Neural cell (in vitro differentiated cells): Measurements from ENCODE around the gene USP10. TPM values are rescaled to one million over a fixed set of nuclear protein-coding genes. Genes with fewer than 3 reads are reported as not detected.

Experiments
- H2AFZ ChIP-seq: fragments of 200-600, 300-800 bp; sonication (generic), shearing (Covaris generic); 2 replicates; pipeline ENCODE4 v1.6.0; 2014; ENCODE audit warnings: low read depth, mild to moderate bottlenecking, antibody characterized with exemption, low read length, moderate library complexity
- H3F3A ChIP-seq: fragments of 200-600 bp; shearing (Covaris generic); 2 replicates; pipeline ENCODE4 v1.6.1; 2016; ENCODE audit warnings: mild to moderate bottlenecking, moderate library complexity, mixed read lengths, antibody characterized with exemption, low read length; ENCODE audit not compliant: insufficient read depth, poor library complexity, severe bottlenecking
- H3K27ac ChIP-seq: fragments of 200-600, 300-800 bp; sonication (generic), shearing (Covaris generic); 2 replicates; pipeline ENCODE4 v1.5.1; 2014; ENCODE audit warnings: mild to moderate bottlenecking, low read length, moderate library complexity
- H3K27me3 ChIP-seq: fragments of 300-800, 200-600 bp; sonication (generic), shearing (Covaris generic); 2 replicates; pipeline ENCODE4 v1.6.0; 2014; ENCODE audit warnings: mild to moderate bottlenecking, low read depth, low read length, moderate library complexity; ENCODE audit not compliant: insufficient read depth
- H3K36me3 ChIP-seq: fragments of 300-800, 200-600 bp; sonication (generic), shearing (Covaris generic); 2 replicates; pipeline ENCODE4 v1.5.1; 2014; ENCODE audit warnings: mild to moderate bottlenecking, antibody characterized with exemption, low read length, moderate library complexity; ENCODE audit not compliant: insufficient read depth
- H3K4me2 ChIP-seq: fragments of 300-800, 200-600 bp; sonication (generic), shearing (Covaris generic); 2 replicates; pipeline ENCODE4 v1.6.0; 2014; ENCODE audit warnings: mild to moderate bottlenecking, low read length
- H3K4me3 ChIP-seq: fragments of 300-800, 200-600 bp; sonication (generic), shearing (Covaris generic); 2 replicates; pipeline ENCODE4 v1.5.1; 2014; ENCODE audit warnings: mild to moderate bottlenecking, low read length, moderate library complexity
- H3K79me2 ChIP-seq: fragments of 200-600 bp; shearing (Covaris generic); replicated peaks from 2 replicates; pipeline ENCODE4 v1.6.0; 2014; ENCODE audit warnings: mild to moderate bottlenecking, low read length, moderate library complexity; ENCODE audit not compliant: insufficient read depth
- H3K9ac ChIP-seq: fragments of 300-800, 200-600 bp; sonication (generic), shearing (Covaris generic); 2 replicates; pipeline ENCODE4 v1.6.1; 2016; ENCODE audit warnings: mild to moderate bottlenecking, low read length, mixed read lengths
- H3K9me2 ChIP-seq: fragments of 200-600 bp; shearing (Covaris generic); 2 replicates; pipeline ENCODE4 v1.6.1; 2016; ENCODE audit warnings: mild to moderate bottlenecking, low read length, mixed read lengths; ENCODE audit not compliant: insufficient read depth
- H3K9me3 ChIP-seq: fragments of 200-600, 300-800 bp; sonication (generic), shearing (Covaris generic); 2 replicates; pipeline ENCODE4 v1.6.1; 2016; ENCODE audit warnings: mild to moderate bottlenecking, mixed run types, low read length, moderate library complexity, mixed read lengths
- H4K20me1 ChIP-seq: fragments of 200-600 bp; shearing (Covaris generic); 2 replicates; pipeline ENCODE4 v1.6.1; 2016; ENCODE audit warnings: mild to moderate bottlenecking, mixed run types; ENCODE audit not compliant: insufficient read depth
- CTCF ChIP-seq: fragments of 450-650 bp; IDR thresholded peaks from 2 replicates; pipeline ENCODE4 v1.5.1; 2014; ENCODE audit warnings: antibody characterized with exemption, mild to moderate bottlenecking, moderate library complexity; ENCODE audit not compliant: poor library complexity, severe bottlenecking
- EP300 ChIP-seq: fragments of 450-650 bp; conservative IDR thresholded peaks from 2 replicates; pipeline ENCODE4 v1.6.1; 2014; ENCODE audit warnings: antibody characterized with exemption, mild to moderate bottlenecking, moderate library complexity; ENCODE audit not compliant: poor library complexity, severe bottlenecking
- EZH2 ChIP-seq: fragments of 200-600, 300-800 bp; shearing (Covaris generic), sonication (generic); IDR thresholded peaks from 2 replicates; pipeline ENCODE4 v1.6.1; 2014; ENCODE audit warnings: antibody characterized with exemption, low read length, borderline replicate concordance, mild to moderate bottlenecking; ENCODE audit not compliant: insufficient read depth, poor library complexity, severe bottlenecking
- MXI1 ChIP-seq: fragments of 450-650 bp; conservative IDR thresholded peaks from 2 replicates; pipeline ENCODE4 v1.6.1; 2014; ENCODE audit warnings: antibody characterized with exemption, mild to moderate bottlenecking; ENCODE audit not compliant: poor library complexity, severe bottlenecking
- POLR2AphosphoS5 ChIP-seq: IDR thresholded peaks from 2 replicates; pipeline ENCODE4 v1.6.1; 2012
- RAD21 ChIP-seq: fragments of 450-650 bp; conservative IDR thresholded peaks from 2 replicates; pipeline ENCODE4 v1.6.1; 2014; ENCODE audit warnings: antibody characterized with exemption, mild to moderate bottlenecking, moderate library complexity
- REST ChIP-seq: IDR thresholded peaks from 2 replicates; pipeline ENCODE4 v1.6.1; 2012; ENCODE audit warnings: borderline replicate concordance
- SMC3 ChIP-seq: fragments of 450-650 bp; conservative IDR thresholded peaks from 2 replicates; pipeline ENCODE4 v1.6.1; 2014; ENCODE audit warnings: antibody characterized with exemption, mild to moderate bottlenecking, moderate library complexity; ENCODE audit not compliant: poor library complexity
- TAF1 ChIP-seq: IDR thresholded peaks from 2 replicates; pipeline ENCODE4 v1.6.1; 2012; ENCODE audit warnings: low read depth
- polyA plus RNA-seq: library from polyadenylated mRNA; depleted of rRNA; stranded (reverse); fragments of >200 nt; gene quantifications from 2 replicates; pipeline ENCODE4 v1.2.3, GENCODE V29; 2014

Gene USP10
- polyA plus RNA-seq, 1 donor from 2014 or later = 48.9 TPM

- peaks cover 3% of the 10 kb centered on the region for H3K27me3 ChIP-seq
- no peak overlapping the region for H3K4me2 ChIP-seq
- H3K9me3 ChIP-seq = no peaks in the 10 kb centered on the region
- no peaks in the 10 kb centered on the region for H4K20me1 ChIP-seq
- H3K9me2 ChIP-seq = no peaks in the 10 kb centered on the region
- H3F3A ChIP-seq = no peaks in the 10 kb centered on the region
- no peak overlapping the region for H3K4me3 ChIP-seq
- H3K79me2 ChIP-seq = no peaks in the 10 kb centered on the region
- TF ChIP-seq MXI1 (no peak), REST (no peak), SMC3 (no peak), TAF1 (no peak), EZH2 (no peak), CTCF (no peak), EP300 (no peak), POLR2AphosphoS5 (no peak), RAD21 (no peak)
- H3K36me3 ChIP-seq = no peaks in the 10 kb centered on the region
- H3K9ac ChIP-seq = no peak overlapping the region
- no peak overlapping the region for H2AFZ ChIP-seq
- no peak overlapping the region for H3K27ac ChIP-seq
These were observed 32.0 kb upstream of the USP10 start for GRCh38 chr16:84667600-84668309.

GRCh38 chr16:84670063-84670462 is 29.7 kb upstream of the USP10 start:
- no peak for TF ChIP-seq CTCF
- Histone ChIP-seq H3K9me3 (no peaks in the 10 kb centered on the region), H3K36me3 (no peaks in the 10 kb centered on the region), H3K79me2 (no peaks in the 10 kb centered on the region), H3F3A (no peaks in the 10 kb centered on the region), H2AFZ (no peak overlapping the region), H3K27ac (no peak overlapping the region), H3K4me2 (no peak overlapping the region), H3K9ac (no peak overlapping the region), H3K27me3 (peaks cover 3% of the 10 kb centered on the region), H3K4me3 (no peak overlapping the region), H3K9me2 (no peaks in the 10 kb centered on the region), H4K20me1 (no peaks in the 10 kb centered on the region)
